B cell (primary cell): ENCODE measurements around the gene EIF3A. TPM values are rescaled to one million over a fixed set of nuclear protein-coding genes. Genes with fewer than 3 reads are reported as not detected.

Experiments used
- ATAC-seq: fragments of 200-7000 bp; cut with Tn5 transposase; one replicate; pipeline ENCODE4 v1.10.0; 2021; ENCODE audit warnings: low read depth, mild to moderate bottlenecking, moderate number of reproducible peaks, moderate library complexity
- CTCF ChIA-PET: fragments of 350-600 bp; sonication (Branson Sonifier 250); formaldehyde crosslinking; loops from one replicate; lab custom pipeline; 2021; ENCODE audit warnings: antibody characterized with exemption, inconsistent platforms; lab: Charles Lee
- POLR2A ChIA-PET: fragments of 350-600 bp; sonication (Branson Sonifier 250); formaldehyde crosslinking; loops from one replicate; lab custom pipeline; 2021; ENCODE audit warnings: antibody characterized with exemption; lab: Charles Lee
- DNase-seq: peaks from one replicate; pipeline ENCODE4 v3.0.0; 2013
- H2AFZ ChIP-seq: 2 replicates; pipeline ENCODE4 v1.6.1; 2012; ENCODE audit warnings: mild to moderate bottlenecking, low read depth, low read length; ENCODE audit not compliant: insufficient read depth, poor library complexity, severe bottlenecking
- H3K27ac ChIP-seq, 2 donors: 1 replicate in 1 of 2; 2 replicates in 1 of 2; pipeline ENCODE4 v1.5.1; 2012 to 2013; ENCODE audit warnings: low read length in 2 of 2, mild to moderate bottlenecking in 2 of 2, moderate library complexity in 1 of 2
- H3K27me3 ChIP-seq, 4 experiments: fragments of 200-600 bp in 1 of 4; sonication (generic) in 1 of 4; replicated peaks in 1 of 4; 1 replicate in 2 of 4; 2 replicates in 2 of 4; pipeline versions ENCODE4 v1.6.1 to v1.7.0; 2013 to 2016; ENCODE audit warnings: low read length in 3 of 4, mild to moderate bottlenecking in 2 of 4, mixed read lengths in 1 of 4, moderate library complexity in 1 of 4; ENCODE audit not compliant: insufficient read depth in 4 of 4, control insufficient read depth in 3 of 4; ENCODE audit errors: control extremely low read depth in 1 of 4
- H3K36me3 ChIP-seq, 2 experiments: replicated peaks in 1 of 2; 1 replicate in 1 of 2; 2 replicates in 1 of 2; pipeline versions ENCODE4 v1.6.1 to v1.7.1; 2013; ENCODE audit warnings: low read length in 1 of 2; ENCODE audit not compliant: insufficient read depth in 2 of 2, control insufficient read depth in 1 of 2; ENCODE audit errors: control extremely low read depth in 1 of 2, extremely low read depth in 1 of 2
- H3K4me1 ChIP-seq, 2 donors: fragments of 200-600 bp in 1 of 2; sonication (generic) in 1 of 2; 1 replicate in 1 of 2; 2 replicates in 1 of 2; pipeline versions ENCODE4 v1.5.1 to v1.6.1; 2013 to 2017; ENCODE audit warnings: low read length in 2 of 2; ENCODE audit not compliant: control insufficient read depth in 2 of 2, insufficient read depth in 2 of 2
- H3K4me2 ChIP-seq: replicated peaks from 2 replicates; pipeline ENCODE3; 2012; ENCODE audit warnings: mild to moderate bottlenecking, low read depth, low read length; ENCODE audit not compliant: poor library complexity, severe bottlenecking
- H3K4me3 ChIP-seq, 5 experiments: fragments of 200-600 bp in 1 of 5; sonication (generic) in 1 of 5; 1 replicate in 3 of 5; 2 replicates in 2 of 5; pipeline versions ENCODE4 v1.5.1 to v1.7.0; 2011 to 2016; ENCODE audit warnings: low read length in 4 of 5, mild to moderate bottlenecking in 4 of 5, low read depth in 2 of 5, control low read depth in 1 of 5, moderate library complexity in 1 of 5; ENCODE audit not compliant: insufficient read depth in 1 of 5; ENCODE audit errors: control extremely low read depth in 1 of 5, extremely low read depth in 1 of 5
- H3K79me2 ChIP-seq: fragments of 200-600 bp; sonication (generic); one replicate; pipeline ENCODE4 v1.6.0; 2016; ENCODE audit warnings: low read length; ENCODE audit not compliant: control insufficient read depth, insufficient read depth
- H3K9ac ChIP-seq: fragments of 200-600 bp; sonication (generic); 2 replicates; pipeline ENCODE4 v1.6.1; 2017; ENCODE audit warnings: mild to moderate bottlenecking, low read length, moderate library complexity
- H3K9me3 ChIP-seq, 3 donors: one replicate each; pipeline versions ENCODE4 v1.6.1 to v1.7.1; 2013; ENCODE audit warnings: low read length in 2 of 3; ENCODE audit not compliant: control insufficient read depth in 2 of 3, insufficient read depth in 1 of 3; ENCODE audit errors: control extremely low read depth in 1 of 3
- H4K20me1 ChIP-seq: 2 replicates; pipeline ENCODE4 v1.6.0; 2012; ENCODE audit warnings: mild to moderate bottlenecking, low read length; ENCODE audit not compliant: insufficient read depth, control insufficient read depth, poor library complexity, severe bottlenecking
- H3K27ac Mint-ChIP-seq: one replicate; pipeline ENCODE4 v1.8.0; 2021; ENCODE audit warnings: mixed read lengths
- H3K27me3 Mint-ChIP-seq: one replicate; pipeline ENCODE4 v1.8.0; 2021; ENCODE audit warnings: mixed read lengths
- H3K4me1 Mint-ChIP-seq: one replicate; pipeline ENCODE4 v1.8.0; 2021; ENCODE audit warnings: mixed read lengths
- H3K4me3 Mint-ChIP-seq: one replicate; pipeline ENCODE4 v1.8.0; 2021; ENCODE audit warnings: mixed read lengths
- H3K9me3 Mint-ChIP-seq: one replicate; pipeline ENCODE4 v1.8.0; 2022; ENCODE audit warnings: mixed read lengths; ENCODE audit not compliant: insufficient read depth
- CTCF ChIP-seq: fragments of 200-600 bp; IDR thresholded peaks from one replicate; pipeline ENCODE4 v1.8.0; 2022; ENCODE audit warnings: antibody characterized with exemption, mild to moderate bottlenecking
- EZH2 ChIP-seq: IDR thresholded peaks from 2 replicates; pipeline ENCODE4 v1.6.1; 2012; ENCODE audit warnings: borderline replicate concordance, low read depth, mild to moderate bottlenecking, moderate library complexity, low read length; ENCODE audit not compliant: insufficient read depth, poor library complexity, severe bottlenecking
- WGBS: methylation state at CpG from one replicate; pipeline ENCODE4 v1.1.5; 2013; ENCODE audit warnings: missing lambda C conversion rate; ENCODE audit not compliant: insufficient coverage; 5-methylcytosine and 5-hydroxymethylcytosine counted together
- intact Hi-C: fragments of 100-400 bp; cut with micrococcal nuclease; formaldehyde crosslinking; loops from one replicate; pipeline ENCODE4 v1.10.0; 2022
- polyA plus RNA-seq: library from polyadenylated mRNA; depleted of rRNA; stranded (reverse); fragments of >200 nt; gene quantifications from 2 replicates; pipeline ENCODE4 v1.2.3, GENCODE V29; 2012
- total RNA-seq, 2 donors: library from RNA; stranded (reverse); fragments of 120-200 nt in 1 of 2; gene quantifications; 1 replicate in 1 of 2; 2 replicates in 1 of 2; pipeline versions ENCODE4 v1.2.3 to v1.2.4, GENCODE V29; 2013 to 2022

Gene EIF3A
- total and polyA plus RNA-seq, 2 donors (not counting 1 experiment from before 2014, with no cell fraction given), result 8.8 to 94.5 TPM

DNA sequence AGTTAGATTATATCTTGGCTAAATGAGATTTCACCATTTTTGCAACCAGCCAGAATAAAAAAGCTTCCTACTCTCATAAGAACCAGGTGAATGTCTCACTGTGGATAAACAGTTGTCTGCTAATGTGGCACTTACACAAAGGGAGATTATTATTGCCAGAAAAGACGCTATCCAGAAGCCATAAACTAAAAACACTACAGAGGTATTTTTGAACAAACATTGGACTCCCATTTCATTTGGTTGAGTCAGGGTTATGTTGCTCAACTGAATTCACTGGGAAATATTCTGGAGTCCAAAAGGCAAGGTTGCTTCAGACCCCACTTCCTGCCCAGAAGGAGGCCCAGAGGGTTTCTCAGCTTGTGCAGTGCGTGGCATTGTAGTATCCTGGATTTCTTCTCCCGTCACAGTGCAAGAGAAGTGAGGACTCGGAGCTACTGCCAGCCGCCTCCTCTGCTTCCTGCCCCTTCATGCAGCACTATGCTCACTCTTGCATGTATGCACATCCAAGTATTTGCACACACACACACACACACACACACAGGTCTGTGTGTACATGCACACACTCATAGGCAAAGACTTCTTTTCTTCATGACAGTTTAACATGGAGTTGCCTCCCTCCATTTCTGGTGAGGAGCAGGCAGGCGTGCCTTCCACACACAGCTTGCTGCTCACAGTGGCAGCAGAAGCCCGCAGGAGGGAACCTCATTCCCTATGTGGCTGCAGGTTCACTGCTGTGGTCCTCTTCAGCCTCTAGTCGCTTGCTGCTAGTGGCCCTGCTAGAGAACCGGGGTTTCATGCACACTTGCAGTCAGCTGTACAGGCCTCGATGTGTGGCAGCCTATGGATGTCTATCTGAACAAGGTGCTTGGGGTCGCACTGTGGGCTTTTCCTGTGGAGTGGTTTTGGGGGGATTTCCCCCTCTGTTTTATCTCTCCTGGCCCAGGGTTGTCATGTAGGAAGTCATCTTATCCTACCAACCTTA is 33.4 kb upstream of the EIF3A start:
- Histone ChIP-seq H3K4me3 (no peak overlapping the region), H3K79me2 (no peaks in the 10 kb centered on the region), H4K20me1 (no peaks in the 10 kb centered on the region), H2AFZ (no peak overlapping the region), H3K9me3 (no peaks in the 10 kb centered on the region), H3K27me3 (no peaks in the 10 kb centered on the region), H3K9ac (no peak overlapping the region), H3K4me1 (no peaks in the 10 kb centered on the region), H3K4me2 (no peak overlapping the region), H3K27ac (no peak overlapping the region), H3K36me3 (peaks cover 1 to 29% of the 10 kb centered on the region in 2 experiments)
- no peak for ATAC-seq
- ChIA-PET CTCF (interaction anchor here (0.6 kb wide), 1 partner anchor 10 kb away, joined by 3 read pairs; no protein-coding TSS in a partner anchor), POLR2A (interaction anchor here (0.7 kb wide), 1 partner anchor 47 kb away, joined by 5 read pairs; no protein-coding TSS in a partner anchor)
- Mint-ChIP-seq H3K27ac (no peak overlapping the region), H3K4me1 (no peaks in the 10 kb centered on the region), H3K4me3 (no peak overlapping the region), H3K27me3 (no peaks in the 10 kb centered on the region), H3K9me3 (no peaks in the 10 kb centered on the region)
- 93% methylated on average over 8 of the region's 11 CpGs for WGBS
- DNase-seq, result no peak
- no peak for TF ChIP-seq CTCF
- TF ChIP-seq EZH2, result no peak
- intact Hi-C loops, result no loop called here

- no peaks in the 10 kb centered on the region for H3K4me1 Mint-ChIP-seq
- Histone ChIP-seq H4K20me1 (no peaks in the 10 kb centered on the region), H3K4me2 (no peak overlapping the region), H3K27me3 (no peaks in the 10 kb centered on the region), H3K9me3 (no peaks in the 10 kb centered on the region), H3K79me2 (no peaks in the 10 kb centered on the region), H3K9ac (no peak overlapping the region), H3K4me1 (no peaks in the 10 kb centered on the region), H2AFZ (no peak overlapping the region), H3K27ac (no peak overlapping the region), H3K4me3 (no peak overlapping the region), H3K36me3 (peaks cover 0 to 24% of the 10 kb centered on the region in 2 experiments)
- no peaks in the 10 kb centered on the region for H3K27me3 Mint-ChIP-seq
- H3K9me3 Mint-ChIP-seq, result no peaks in the 10 kb centered on the region
- POLR2A ChIA-PET, result interaction anchor here (0.7 kb wide), 1 partner anchor 24 kb away, joined by 4 read pairs; no protein-coding TSS in a partner anchor
- H3K27ac Mint-ChIP-seq, result no peak overlapping the region
- no peak overlapping the region for H3K4me3 Mint-ChIP-seq
- no peak for DNase-seq
- WGBS, result 100% methylated on average over 2 of the region's 4 CpGs
- ATAC-seq, result no peak
- TF ChIP-seq EZH2, result no peak
- TF ChIP-seq CTCF, result no peak
- intact Hi-C loops, result no loop called here
- CTCF ChIA-PET, result no interaction called here
Measured at GRCh38 chr10:119112056-119112455, 31.4 kb upstream of the EIF3A start.
